Ishikawa (cell line): ENCODE data around the gene ANXA7.

Experiments
- CEBPB ChIP-seq: IDR thresholded peaks from 2 replicates; pipeline ENCODE4 v1.6.1; 2012
- CREB1 ChIP-seq: IDR thresholded peaks from 2 replicates; pipeline ENCODE4 v1.6.1; 2012; ENCODE audit warnings: low read depth
- EGR1 ChIP-seq: IDR thresholded peaks from 2 replicates; pipeline ENCODE4 v1.6.1; 2012
- EP300 ChIP-seq: IDR thresholded peaks from 2 replicates; pipeline ENCODE4 v1.6.1; 2012; ENCODE audit warnings: borderline replicate concordance
- FOXM1 ChIP-seq: IDR thresholded peaks from 2 replicates; pipeline ENCODE4 v1.6.1; 2012; ENCODE audit warnings: low read depth, borderline replicate concordance
- NFIC ChIP-seq: IDR thresholded peaks from 2 replicates; pipeline ENCODE4 v1.6.1; 2012
- RAD21 ChIP-seq: IDR thresholded peaks from 2 replicates; pipeline ENCODE4 v1.6.1; 2012; ENCODE audit warnings: low read depth
- TAF1 ChIP-seq: IDR thresholded peaks from 2 replicates; pipeline ENCODE4 v1.6.1; 2012; ENCODE audit warnings: low read depth, mild to moderate bottlenecking
- TCF12 ChIP-seq: IDR thresholded peaks from 2 replicates; pipeline ENCODE4 v1.6.1; 2012; ENCODE audit warnings: low read depth
- TEAD4 ChIP-seq: IDR thresholded peaks from 2 replicates; pipeline ENCODE4 v1.6.1; 2012
- YY1 ChIP-seq: IDR thresholded peaks from 2 replicates; pipeline ENCODE4 v1.6.1; 2012; ENCODE audit warnings: low read depth
- ZBTB7A ChIP-seq: IDR thresholded peaks from 2 replicates; pipeline ENCODE4 v1.6.1; 2012; ENCODE audit warnings: low read depth
- TF ChIP-seq, protein P1 (sequence below): IDR thresholded peaks from 2 replicates; pipeline ENCODE4 v1.6.1; 2012
- TF ChIP-seq, protein P2 (sequence below): IDR thresholded peaks from 2 replicates; pipeline ENCODE4 v1.6.1; 2012
- TF ChIP-seq, protein P3 (sequence below): IDR thresholded peaks from 2 replicates; pipeline ENCODE4 v1.6.1; 2012; ENCODE audit warnings: low read depth, mild to moderate bottlenecking

Gene ANXA7

DNA sequence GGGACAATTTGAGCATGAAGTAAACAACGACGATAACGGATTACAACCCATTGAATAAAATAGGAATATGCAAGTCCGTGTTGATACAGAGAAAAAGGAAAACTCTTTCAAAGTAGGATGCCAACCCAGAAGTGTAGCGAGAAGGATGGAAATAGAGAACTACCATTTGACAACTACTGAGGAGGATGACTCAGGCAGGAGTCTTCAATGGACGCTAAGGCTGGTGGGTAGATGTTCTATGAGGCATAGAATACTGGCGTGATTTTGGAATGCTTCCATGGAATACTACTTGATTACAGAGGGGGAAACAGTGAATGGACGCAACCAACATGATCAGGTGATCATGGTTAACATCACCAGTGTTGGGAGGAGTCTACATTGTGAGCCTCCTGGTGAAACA, 54.4 kb downstream of the ANXA7 start:
- no peak for TF ChIP-seq TEAD4
- TF ChIP-seq ZBTB7A, result no peak
- TF ChIP-seq TCF12, result no peak
- TF ChIP-seq NFIC, result no peak
- TF ChIP-seq RAD21, result no peak
- no peak for TF ChIP-seq FOXM1
- TF ChIP-seq, protein P1, sequence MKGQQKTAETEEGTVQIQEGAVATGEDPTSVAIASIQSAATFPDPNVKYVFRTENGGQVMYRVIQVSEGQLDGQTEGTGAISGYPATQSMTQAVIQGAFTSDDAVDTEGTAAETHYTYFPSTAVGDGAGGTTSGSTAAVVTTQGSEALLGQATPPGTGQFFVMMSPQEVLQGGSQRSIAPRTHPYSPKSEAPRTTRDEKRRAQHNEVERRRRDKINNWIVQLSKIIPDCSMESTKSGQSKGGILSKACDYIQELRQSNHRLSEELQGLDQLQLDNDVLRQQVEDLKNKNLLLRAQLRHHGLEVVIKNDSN, result no peak
- no peak for TF ChIP-seq CEBPB

DNA sequence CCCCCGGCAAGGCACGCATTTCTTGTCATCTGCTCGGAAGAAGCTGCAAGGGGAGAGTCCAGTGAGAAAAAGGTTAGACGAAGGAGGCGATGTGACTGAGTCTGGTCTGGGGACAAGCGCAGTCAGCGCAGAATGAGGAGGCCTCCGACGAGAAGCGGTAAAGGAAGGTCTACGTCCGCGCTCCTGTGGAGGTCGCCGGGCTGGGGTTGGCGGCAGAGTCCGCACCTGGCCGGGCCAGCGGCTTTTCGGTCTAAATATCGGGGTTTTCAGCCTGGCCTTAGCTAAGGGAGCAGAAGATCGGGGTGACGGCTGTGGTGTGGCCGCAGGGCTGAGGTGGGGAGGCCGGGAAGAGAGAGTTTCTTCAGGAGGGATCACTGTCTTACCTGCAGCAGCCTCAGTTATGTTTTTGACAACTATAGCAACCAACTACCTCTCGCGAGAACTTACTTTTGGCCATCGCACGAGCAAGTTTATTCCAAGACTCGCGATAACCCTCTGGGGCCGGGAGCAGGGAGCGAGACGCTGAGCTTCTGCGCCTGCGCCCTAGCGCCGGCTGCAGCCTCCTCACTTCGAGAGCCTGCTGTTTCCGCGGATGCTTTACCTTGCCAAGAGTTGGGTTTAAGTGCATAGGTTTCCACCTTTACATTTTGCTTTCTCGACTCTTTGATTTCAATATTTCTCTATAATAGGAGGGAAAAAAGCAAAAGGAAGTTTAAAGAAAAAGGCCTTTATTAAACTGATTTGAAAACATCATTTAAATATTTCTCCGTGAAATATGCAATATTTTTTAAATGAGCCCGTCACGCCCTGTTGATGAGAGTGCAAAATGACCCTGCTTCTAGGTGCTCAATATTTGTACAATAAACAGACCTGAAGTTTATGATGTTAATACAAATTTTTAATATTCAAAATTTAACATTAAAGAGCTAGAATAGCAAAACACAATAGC, 55.3 kb downstream of the ANXA7 start, which contains the start of gene CFAP70:
TSS of gene CFAP70 (minus strand) at position 534 of the 949 bp plus-strand sequence. CDS start 4,068 bp downstream, outside the sequence.
- TF ChIP-seq EGR1 (no peak), NFIC (0 out of 2 replicates have a peak, but pooled peaks have one; percentile 34), TAF1 (peak; percentile 55), RAD21 (no peak)
- TF ChIP-seq, protein P2, sequence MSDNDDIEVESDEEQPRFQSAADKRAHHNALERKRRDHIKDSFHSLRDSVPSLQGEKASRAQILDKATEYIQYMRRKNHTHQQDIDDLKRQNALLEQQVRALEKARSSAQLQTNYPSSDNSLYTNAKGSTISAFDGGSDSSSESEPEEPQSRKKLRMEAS, result peak; percentile 49

DNA sequence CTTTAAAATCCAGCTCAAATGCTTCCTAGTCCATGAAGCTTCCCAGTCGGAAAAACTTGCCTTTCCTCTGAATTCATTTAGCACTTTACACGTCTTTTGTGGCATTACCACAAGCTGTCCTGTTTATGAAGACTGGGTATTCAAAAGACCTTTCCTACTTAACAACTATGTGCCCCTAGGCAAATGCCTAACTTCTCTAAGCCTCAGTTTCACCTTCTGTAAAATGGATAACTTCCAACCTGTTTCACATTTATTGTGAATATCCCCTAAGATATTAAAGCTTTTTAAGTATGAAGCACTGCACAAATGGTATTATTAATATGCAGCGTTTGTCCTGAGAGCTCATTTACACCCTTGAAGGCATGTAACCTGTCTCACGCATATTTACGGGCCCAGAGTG, 56.0 kb downstream of the ANXA7 start:
- TF ChIP-seq TEAD4, result no peak
- no peak for TF ChIP-seq ZBTB7A
- TF ChIP-seq CREB1, result no peak
- no peak for TF ChIP-seq TAF1

DNA sequence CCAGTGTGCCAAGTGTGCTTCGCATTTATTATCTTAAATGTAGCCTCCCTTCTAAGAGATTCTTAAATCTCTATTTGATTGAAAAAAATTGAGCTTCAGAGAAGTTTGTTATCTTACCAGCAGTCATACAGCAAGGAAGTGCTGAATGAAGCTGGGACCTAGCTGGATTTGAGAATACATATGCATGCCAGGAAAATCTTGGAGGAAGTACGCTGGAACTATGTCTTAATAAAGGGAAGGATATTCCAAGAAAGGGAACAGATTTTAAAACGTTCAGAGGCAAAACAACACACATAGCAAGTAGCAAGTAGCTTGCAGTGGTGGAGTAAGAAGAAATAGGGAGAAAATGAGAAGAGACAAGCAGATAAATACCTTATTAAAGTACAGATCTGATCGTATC, 56.7 kb downstream of the ANXA7 start:
- no peak for TF ChIP-seq EGR1
- no peak for TF ChIP-seq CREB1
- no peak for TF ChIP-seq EP300
- no peak for TF ChIP-seq ZBTB7A
- no peak for TF ChIP-seq YY1
- TF ChIP-seq, protein P2, result no peak
- TF ChIP-seq CEBPB, result no peak
- no peak for TF ChIP-seq NFIC
- no peak for TF ChIP-seq RAD21
- TF ChIP-seq TCF12, result no peak
- TF ChIP-seq, protein P1, result no peak

DNA sequence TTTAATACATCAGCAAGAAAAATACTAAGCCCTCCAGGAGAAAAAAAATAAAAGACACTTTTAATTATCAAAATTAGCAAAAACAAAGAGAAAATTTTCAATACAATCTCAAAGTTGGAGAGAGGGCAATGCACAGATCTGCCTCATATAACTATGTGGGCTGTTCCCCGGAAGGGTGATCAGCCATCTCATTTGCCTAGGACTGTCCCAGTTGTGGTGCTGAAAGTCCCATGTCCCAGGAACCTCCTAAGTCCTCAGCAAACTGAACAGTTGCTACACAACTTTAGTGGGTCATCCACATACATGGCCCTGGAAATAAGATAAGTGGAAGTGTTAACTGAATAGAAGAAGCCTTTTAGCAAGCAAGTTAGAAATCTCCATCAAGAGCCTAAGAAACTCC, 69.6 kb downstream of the ANXA7 start:
- TF ChIP-seq, protein P3, sequence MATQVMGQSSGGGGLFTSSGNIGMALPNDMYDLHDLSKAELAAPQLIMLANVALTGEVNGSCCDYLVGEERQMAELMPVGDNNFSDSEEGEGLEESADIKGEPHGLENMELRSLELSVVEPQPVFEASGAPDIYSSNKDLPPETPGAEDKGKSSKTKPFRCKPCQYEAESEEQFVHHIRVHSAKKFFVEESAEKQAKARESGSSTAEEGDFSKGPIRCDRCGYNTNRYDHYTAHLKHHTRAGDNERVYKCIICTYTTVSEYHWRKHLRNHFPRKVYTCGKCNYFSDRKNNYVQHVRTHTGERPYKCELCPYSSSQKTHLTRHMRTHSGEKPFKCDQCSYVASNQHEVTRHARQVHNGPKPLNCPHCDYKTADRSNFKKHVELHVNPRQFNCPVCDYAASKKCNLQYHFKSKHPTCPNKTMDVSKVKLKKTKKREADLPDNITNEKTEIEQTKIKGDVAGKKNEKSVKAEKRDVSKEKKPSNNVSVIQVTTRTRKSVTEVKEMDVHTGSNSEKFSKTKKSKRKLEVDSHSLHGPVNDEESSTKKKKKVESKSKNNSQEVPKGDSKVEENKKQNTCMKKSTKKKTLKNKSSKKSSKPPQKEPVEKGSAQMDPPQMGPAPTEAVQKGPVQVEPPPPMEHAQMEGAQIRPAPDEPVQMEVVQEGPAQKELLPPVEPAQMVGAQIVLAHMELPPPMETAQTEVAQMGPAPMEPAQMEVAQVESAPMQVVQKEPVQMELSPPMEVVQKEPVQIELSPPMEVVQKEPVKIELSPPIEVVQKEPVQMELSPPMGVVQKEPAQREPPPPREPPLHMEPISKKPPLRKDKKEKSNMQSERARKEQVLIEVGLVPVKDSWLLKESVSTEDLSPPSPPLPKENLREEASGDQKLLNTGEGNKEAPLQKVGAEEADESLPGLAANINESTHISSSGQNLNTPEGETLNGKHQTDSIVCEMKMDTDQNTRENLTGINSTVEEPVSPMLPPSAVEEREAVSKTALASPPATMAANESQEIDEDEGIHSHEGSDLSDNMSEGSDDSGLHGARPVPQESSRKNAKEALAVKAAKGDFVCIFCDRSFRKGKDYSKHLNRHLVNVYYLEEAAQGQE, result peak; percentile 38; the same call in 1 of the 2 replicates
- TF ChIP-seq YY1, result no peak

DNA sequence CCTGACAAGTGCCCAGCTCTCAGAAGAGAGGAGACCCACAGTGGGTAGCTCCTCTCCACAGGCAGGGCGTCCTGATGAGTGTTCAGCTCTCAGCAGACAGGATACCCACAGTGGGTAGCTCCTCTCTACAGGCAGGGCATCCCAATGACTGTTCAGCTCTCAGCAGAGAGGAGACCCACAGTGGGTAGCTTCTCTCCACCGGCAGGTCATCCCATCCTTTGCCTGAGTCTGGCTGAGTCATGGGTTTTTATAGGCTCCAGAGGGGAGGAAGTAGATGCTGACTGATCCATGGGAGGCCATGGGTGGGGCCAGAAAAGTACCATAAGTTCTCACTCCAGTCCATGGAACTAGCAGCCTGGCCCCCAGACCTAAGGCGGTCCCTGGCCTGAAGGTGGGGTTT, 73.7 kb downstream of the ANXA7 start:
- TF ChIP-seq, protein P2, result no peak
- TF ChIP-seq FOXM1 (no peak), YY1 (no peak), CREB1 (no peak), CEBPB (no peak), TAF1 (no peak), EP300 (no peak), EGR1 (no peak), RAD21 (no peak), NFIC (no peak), TCF12 (no peak), TEAD4 (no peak), ZBTB7A (no peak)
- TF ChIP-seq, protein P1, result no peak
- TF ChIP-seq, protein P3, result no peak
